Gastroesophageal sphincter (tissue), 4 donors: ENCODE measurements around the gene IBA57. TPM values are rescaled to one million over a fixed set of nuclear protein-coding genes. Genes with fewer than 3 reads are reported as not detected.

Experiments used
- ATAC-seq: fragments of 150-250 bp; one replicate; pipeline ENCODE4 v1.9.1; 2016; ENCODE audit warnings: mild to moderate bottlenecking, moderate library complexity
- H3K27ac ChIP-seq, 4 donors: fragments of 200-600 bp; sonication (generic) in 3 of 4; 1 replicate in 3 of 4; 2 replicates in 1 of 4; pipeline ENCODE4 v1.5.1; 2016 to 2019
- H3K27me3 ChIP-seq: fragments of 200-600 bp; sonication (generic); one replicate; pipeline ENCODE4 v1.5.1; 2019
- H3K36me3 ChIP-seq, 2 donors: fragments of 200-600 bp; sonication (generic); one replicate each; pipeline ENCODE4 v1.5.1; 2019; ENCODE audit warnings: control low read depth in 1 of 2
- H3K4me1 ChIP-seq, 3 donors: fragments of 200-600 bp; sonication (generic); 1 replicate in 2 of 3; 2 replicates in 1 of 3; pipeline ENCODE4 v1.5.1; 2016 to 2019; ENCODE audit warnings: control low read depth in 2 of 3
- H3K4me3 ChIP-seq, 2 donors: fragments of 200-600 bp; sonication (generic); one replicate each; pipeline ENCODE4 v1.5.1; 2019; ENCODE audit warnings: mild to moderate bottlenecking in 1 of 2, moderate library complexity in 1 of 2
- H3K9me3 ChIP-seq, 3 donors: fragments of 200-600 bp; sonication (generic); one replicate each; pipeline ENCODE4 v1.5.1; 2017 to 2019; ENCODE audit warnings: control low read depth in 2 of 3
- EP300 ChIP-seq: sonication (generic); formaldehyde crosslinking; IDR thresholded peaks from one replicate; pipeline ENCODE4 v1.6.1; 2017; ENCODE audit warnings: antibody characterized with exemption, mild to moderate bottlenecking
- POLR2A ChIP-seq, 2 donors: fragments of 450-650 bp; IDR thresholded peaks; one replicate each; pipeline ENCODE4 v1.6.1; 2017; ENCODE audit warnings: antibody characterized with exemption in 2 of 2, mild to moderate bottlenecking in 2 of 2, moderate library complexity in 1 of 2
- POLR2AphosphoS5 ChIP-seq: sonication (generic); formaldehyde crosslinking; IDR thresholded peaks from one replicate; pipeline ENCODE4 v1.6.1; 2017; ENCODE audit warnings: antibody characterized with exemption
- WGBS, 2 donors: methylation state at CpG; one replicate each; pipeline ENCODE4 v1.1.5; 2018; ENCODE audit warnings: low coverage in 1 of 2; 5-methylcytosine and 5-hydroxymethylcytosine counted together
- total RNA-seq, 4 donors: library from RNA; depleted of rRNA; stranded (reverse); fragments of >200 nt; gene quantifications; one replicate each; pipeline ENCODE4 v1.1.0, GENCODE V29; 2016
- TF ChIP-seq, protein P1 (sequence below), 4 experiments: fragments of 200-600 bp in 2 of 4; fragments of 450-650 bp in 2 of 4; sonication (generic) in 1 of 4; IDR thresholded peaks; one replicate each; pipeline ENCODE4 v1.5.1; 2017 to 2019; ENCODE audit warnings: antibody characterized with exemption in 4 of 4, mild to moderate bottlenecking in 2 of 4, moderate library complexity in 2 of 4

Gene IBA57
- total RNA-seq, 4 donors from 2014 or later, result 4.2 to 11.3 (median 7.4) TPM

DNA sequence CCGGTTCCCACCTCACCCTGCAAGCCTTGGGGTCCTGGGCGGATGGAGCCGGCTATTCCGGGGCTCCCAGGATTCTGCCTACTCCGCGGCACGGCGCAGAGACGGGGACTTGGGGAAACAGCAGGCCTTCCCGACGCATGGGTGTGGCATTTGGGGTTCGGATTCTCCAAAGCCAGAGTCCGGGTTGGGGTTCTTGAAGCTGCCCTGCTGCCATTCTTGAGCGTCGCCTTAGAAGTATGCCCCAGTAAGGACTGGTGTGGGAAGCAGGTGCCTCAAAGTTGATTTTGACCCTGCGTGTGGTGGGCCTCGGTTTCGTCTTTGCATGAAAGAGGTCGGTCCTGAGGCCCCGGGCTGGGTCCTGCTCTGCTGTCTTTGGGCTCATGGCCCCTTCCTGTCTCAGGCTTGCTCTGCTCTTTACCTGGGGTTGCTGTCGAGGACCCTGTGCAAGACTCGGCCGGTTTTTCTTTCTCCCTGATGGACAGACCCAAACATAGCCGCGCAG, 24.8 kb upstream of the IBA57 start:
- H3K4me1 ChIP-seq, result peaks cover 6 to 61% (median 36%) of the 10 kb centered on the region in 3 donors
- WGBS, 2 donors, result 0% methylated on average over 3 to 8 of the region's 25 CpGs
- no peaks in the 10 kb centered on the region for H3K9me3 ChIP-seq
- TF ChIP-seq, protein P1, sequence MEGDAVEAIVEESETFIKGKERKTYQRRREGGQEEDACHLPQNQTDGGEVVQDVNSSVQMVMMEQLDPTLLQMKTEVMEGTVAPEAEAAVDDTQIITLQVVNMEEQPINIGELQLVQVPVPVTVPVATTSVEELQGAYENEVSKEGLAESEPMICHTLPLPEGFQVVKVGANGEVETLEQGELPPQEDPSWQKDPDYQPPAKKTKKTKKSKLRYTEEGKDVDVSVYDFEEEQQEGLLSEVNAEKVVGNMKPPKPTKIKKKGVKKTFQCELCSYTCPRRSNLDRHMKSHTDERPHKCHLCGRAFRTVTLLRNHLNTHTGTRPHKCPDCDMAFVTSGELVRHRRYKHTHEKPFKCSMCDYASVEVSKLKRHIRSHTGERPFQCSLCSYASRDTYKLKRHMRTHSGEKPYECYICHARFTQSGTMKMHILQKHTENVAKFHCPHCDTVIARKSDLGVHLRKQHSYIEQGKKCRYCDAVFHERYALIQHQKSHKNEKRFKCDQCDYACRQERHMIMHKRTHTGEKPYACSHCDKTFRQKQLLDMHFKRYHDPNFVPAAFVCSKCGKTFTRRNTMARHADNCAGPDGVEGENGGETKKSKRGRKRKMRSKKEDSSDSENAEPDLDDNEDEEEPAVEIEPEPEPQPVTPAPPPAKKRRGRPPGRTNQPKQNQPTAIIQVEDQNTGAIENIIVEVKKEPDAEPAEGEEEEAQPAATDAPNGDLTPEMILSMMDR (IDR thresholded peaks at IDR 0.05), result no peak
- TF ChIP-seq EP300 (no peak), POLR2AphosphoS5 (no peak), POLR2A (IDR thresholded peaks at IDR 0.05) (no peak)
- H3K27ac ChIP-seq, result peak overlapping the region; percentile 87 to 99 (median 95)
- no peak for ATAC-seq
- no peaks in the 10 kb centered on the region for H3K27me3 ChIP-seq
- H3K4me3 ChIP-seq, result peak overlapping the region; percentile 70 to 72
- H3K36me3 ChIP-seq, result peaks cover 0 to 19% of the 10 kb centered on the region in 2 donors

DNA sequence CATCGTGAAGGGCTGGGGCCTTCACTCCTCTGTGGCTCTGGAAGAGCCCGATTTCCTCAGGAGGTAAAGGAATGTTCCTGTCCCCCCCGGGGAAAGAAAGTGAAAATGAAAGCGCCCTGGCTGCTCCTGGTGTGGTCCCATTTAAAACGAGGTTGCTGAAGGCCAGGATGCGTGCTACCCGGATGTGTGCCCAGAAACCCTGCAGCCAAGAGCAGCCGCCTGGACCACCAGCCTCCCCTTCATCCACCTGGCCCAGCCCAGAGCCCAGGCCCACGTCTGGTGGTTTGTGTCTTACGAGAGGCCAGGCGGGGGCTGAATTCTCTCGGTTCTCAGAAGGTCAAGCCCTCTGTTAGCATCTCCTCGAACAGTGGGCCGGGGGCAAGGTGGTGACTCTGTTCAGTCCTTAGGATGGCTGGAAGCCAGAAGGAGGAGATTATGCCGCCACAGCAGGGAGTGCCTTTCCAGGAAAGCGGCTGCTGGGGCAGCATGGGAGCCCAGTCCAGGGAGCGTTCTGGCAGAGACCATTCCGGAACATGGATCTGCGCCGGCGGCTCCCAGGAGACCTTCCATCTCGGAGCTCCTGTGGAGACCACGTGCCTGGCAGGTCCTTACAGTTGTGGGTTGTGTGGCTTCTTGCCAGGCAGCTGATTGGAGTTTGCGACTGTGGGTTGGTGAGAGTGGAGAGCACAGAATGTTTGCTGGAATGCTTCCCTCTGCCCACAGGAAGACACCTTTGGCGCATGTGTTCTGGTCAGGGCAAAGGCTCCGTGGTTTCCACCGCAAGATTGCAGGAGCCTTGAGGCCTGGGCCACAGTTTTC, 24.2 kb upstream of the IBA57 start:
- H3K4me1 ChIP-seq, result peaks cover 6 to 68% (median 36%) of the 10 kb centered on the region in 3 donors
- ATAC-seq, result no peak
- 28 to 39% methylated on average over 10 to 13 of the region's 27 CpGs for WGBS, 2 donors

DNA sequence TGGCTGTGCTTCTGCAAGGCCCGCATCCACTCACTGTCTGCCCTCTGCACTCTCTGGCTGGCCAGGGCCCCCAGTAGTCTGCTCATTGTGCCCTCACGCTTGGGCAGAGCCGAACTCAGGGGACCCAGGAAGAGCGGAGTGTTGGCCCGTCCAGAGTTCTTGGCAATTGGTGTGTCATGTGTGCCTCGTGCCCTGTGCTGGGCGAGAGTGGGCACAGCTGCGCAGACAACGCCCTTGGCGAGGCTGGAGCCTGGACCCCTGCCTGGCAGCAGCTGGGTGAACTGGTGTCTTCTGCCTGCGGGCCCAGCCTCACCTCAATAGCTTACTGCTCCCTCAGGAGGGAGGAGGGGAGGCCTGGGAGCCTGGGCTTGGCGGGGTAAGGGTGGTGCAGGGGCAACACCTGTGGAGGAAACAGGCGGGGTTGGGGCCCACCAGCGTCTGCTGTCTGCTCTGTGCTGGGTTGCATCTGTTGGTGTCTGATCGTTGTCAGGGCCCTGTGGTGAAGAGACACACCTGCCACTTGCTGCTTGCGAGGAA, 23.4 kb upstream of the IBA57 start:
- peak overlapping the region in 3 of 4 donors; percentile 93 to 99 (median 97) for H3K27ac ChIP-seq
- no peak for TF ChIP-seq EP300
- no peak for TF ChIP-seq POLR2A (IDR thresholded peaks at IDR 0.05)
- no peak for TF ChIP-seq POLR2AphosphoS5
- H3K27me3 ChIP-seq, result no peaks in the 10 kb centered on the region
- peak overlapping the region in 1 of 2 donors; percentile 70 for H3K4me3 ChIP-seq
- H3K9me3 ChIP-seq, result no peaks in the 10 kb centered on the region
- H3K4me1 ChIP-seq, result peaks cover 6 to 74% (median 36%) of the 10 kb centered on the region in 3 donors
- WGBS, 2 donors, result no CpG with 5 or more reads among the region's 16 CpGs
- peaks cover 0 to 34% of the 10 kb centered on the region in 2 donors for H3K36me3 ChIP-seq
- ATAC-seq, result no peak

More for the DNA sequence above, 24.2 kb upstream of the IBA57 start:
- TF ChIP-seq POLR2AphosphoS5, result no peak
- TF ChIP-seq POLR2A (IDR thresholded peaks at IDR 0.05), result no peak
- TF ChIP-seq, protein P1 (IDR thresholded peaks at IDR 0.05), result no peak
- no peak for TF ChIP-seq EP300
- peaks cover 0 to 26% of the 10 kb centered on the region in 2 donors for H3K36me3 ChIP-seq
- no peaks in the 10 kb centered on the region for H3K27me3 ChIP-seq
- H3K9me3 ChIP-seq, result no peaks in the 10 kb centered on the region
- H3K27ac ChIP-seq, result peak overlapping the region in 3 of 4 donors; percentile 93 to 99 (median 97)
- peak overlapping the region; percentile 70 to 72 for H3K4me3 ChIP-seq

DNA sequence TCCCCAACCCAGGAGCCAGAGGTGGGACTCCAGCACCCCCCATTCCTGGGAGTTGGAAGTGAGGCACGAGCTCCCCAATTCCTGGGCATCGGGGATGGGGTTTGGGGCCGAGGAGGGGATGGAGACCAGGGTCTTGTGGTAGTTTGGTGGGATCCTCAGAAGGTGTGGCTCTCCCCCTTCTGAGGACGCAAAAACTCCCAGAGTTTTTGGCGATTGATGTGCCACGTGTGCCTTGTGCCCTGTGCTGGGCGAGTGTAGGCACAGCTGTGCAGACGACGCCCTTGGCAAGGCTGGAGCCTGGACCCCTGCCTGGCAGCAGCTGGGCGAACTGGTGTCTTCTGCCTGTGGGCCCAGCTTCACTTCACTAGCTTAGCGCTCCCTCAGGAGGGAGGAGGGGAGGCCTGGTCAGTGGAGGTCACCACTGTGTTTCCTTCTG, 22.9 kb upstream of the IBA57 start:
- Histone ChIP-seq H3K4me3 (peak overlapping the region in 1 of 2 donors; percentile 70), H3K27me3 (no peaks in the 10 kb centered on the region), H3K27ac (peak overlapping the region in 3 of 4 donors; percentile 93 to 99 (median 97)), H3K36me3 (peaks cover 0 to 38% of the 10 kb centered on the region in 2 donors), H3K9me3 (no peaks in the 10 kb centered on the region), H3K4me1 (peaks cover 6 to 79% (median 36%) of the 10 kb centered on the region in 3 donors)
- WGBS, 2 donors, result 48% methylated on average over 5 of the region's 11 CpGs; no CpG with 5 or more reads in 1 of the 2 donors
- no peak for TF ChIP-seq POLR2A (IDR thresholded peaks at IDR 0.05)
- TF ChIP-seq, protein P1 (IDR thresholded peaks at IDR 0.05), result no peak
- no peak for TF ChIP-seq EP300
- no peak for TF ChIP-seq POLR2AphosphoS5
- no peak for ATAC-seq

DNA sequence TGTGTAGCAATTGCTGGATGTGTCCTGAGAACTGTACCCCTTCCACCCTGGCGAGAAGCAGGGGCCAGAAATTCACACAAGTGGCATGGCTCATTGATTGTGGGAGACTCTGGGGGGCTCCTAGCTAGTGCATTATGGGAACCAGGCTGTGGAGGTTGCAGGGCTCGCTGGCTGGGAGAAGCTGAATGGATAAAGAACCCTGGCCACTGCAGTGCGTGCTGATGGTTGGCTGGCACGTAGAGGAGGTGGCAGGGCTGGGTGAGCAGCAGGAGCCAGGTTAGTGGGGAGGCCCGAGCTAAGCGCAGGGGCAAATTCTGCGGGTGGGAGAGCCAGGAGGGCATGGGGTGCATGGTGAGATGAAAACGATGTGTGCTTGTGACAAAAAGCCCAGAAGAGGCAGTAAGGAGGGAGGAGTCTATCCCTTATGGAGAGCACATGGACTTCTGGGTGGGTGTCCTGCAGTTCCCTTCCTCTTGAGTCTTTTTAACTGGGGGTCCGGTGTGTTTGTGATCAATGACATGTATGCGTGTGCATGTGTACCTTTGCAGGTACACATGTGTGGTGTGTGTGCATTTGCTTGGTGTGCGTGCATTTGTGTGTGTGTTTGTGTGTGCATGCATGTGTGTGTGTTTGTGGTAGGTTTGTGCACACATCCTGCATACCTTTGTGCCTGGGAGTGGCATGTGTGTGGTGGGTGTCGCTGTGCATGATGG, 22.0 kb upstream of the IBA57 start:
- ATAC-seq, result no peak
- H3K9me3 ChIP-seq, result no peaks in the 10 kb centered on the region
- H3K27ac ChIP-seq, result no peak overlapping the region
- H3K4me3 ChIP-seq, result no peak overlapping the region
- TF ChIP-seq, protein P1 (IDR thresholded peaks at IDR 0.05), result no peak
- TF ChIP-seq POLR2A (IDR thresholded peaks at IDR 0.05) (no peak), EP300 (no peak), POLR2AphosphoS5 (no peak)
- WGBS, 2 donors, result 73 to 78% methylated on average over 9 to 10 of the region's 12 CpGs
- peaks cover 0 to 48% of the 10 kb centered on the region in 2 donors for H3K36me3 ChIP-seq
- H3K4me1 ChIP-seq, result peaks cover 6 to 88% (median 43%) of the 10 kb centered on the region in 3 donors
- H3K27me3 ChIP-seq, result no peaks in the 10 kb centered on the region
